Osteocyte (in vitro differentiated cells): Measurements from ENCODE around the gene C1QTNF2. TPM values are rescaled to one million over a fixed set of nuclear protein-coding genes. Genes with fewer than 3 reads are reported as not detected.

Source experiments
- DNase-seq: peaks from one replicate; pipeline ENCODE4 v3.0.0; 2021; ENCODE audit warnings: mixed read lengths; ENCODE audit not compliant: unreplicated experiment; ENCODE audit errors: extremely low spot score
- H3K27ac Mint-ChIP-seq: one replicate; pipeline ENCODE4 v1.8.0; 2021; ENCODE audit warnings: mild to moderate bottlenecking, mixed read lengths; ENCODE audit not compliant: unreplicated experiment
- H3K27me3 Mint-ChIP-seq: one replicate; pipeline ENCODE4 v1.8.0; 2021; ENCODE audit warnings: mixed read lengths; ENCODE audit not compliant: unreplicated experiment
- H3K36me3 Mint-ChIP-seq: one replicate; pipeline ENCODE4 v1.8.0; 2021; ENCODE audit warnings: mixed read lengths; ENCODE audit not compliant: unreplicated experiment
- H3K4me1 Mint-ChIP-seq: one replicate; pipeline ENCODE4 v1.8.0; 2021; ENCODE audit warnings: mixed read lengths; ENCODE audit not compliant: unreplicated experiment
- H3K4me3 Mint-ChIP-seq: one replicate; pipeline ENCODE4 v1.8.0; 2021; ENCODE audit warnings: mild to moderate bottlenecking, moderate library complexity, mixed read lengths; ENCODE audit not compliant: unreplicated experiment
- H3K9me3 Mint-ChIP-seq: one replicate; pipeline ENCODE4 v1.8.0; 2021; ENCODE audit warnings: mixed read lengths; ENCODE audit not compliant: unreplicated experiment
- total RNA-seq: library from RNA; stranded (reverse); gene quantifications from 2 replicates; pipeline ENCODE4 v1.2.1, GENCODE V29; 2021
- TF ChIP-seq, protein P1 (sequence below): fragments of 200-600 bp; sonication (generic); IDR thresholded peaks from 2 replicates; pipeline ENCODE4 v1.5.0; 2021; ENCODE audit warnings: antibody characterized with exemption, mild to moderate bottlenecking, moderate library complexity

The C1QTNF2 gene
- total RNA-seq, 1 donor from 2014 or later, result 0.19 TPM

DNA sequence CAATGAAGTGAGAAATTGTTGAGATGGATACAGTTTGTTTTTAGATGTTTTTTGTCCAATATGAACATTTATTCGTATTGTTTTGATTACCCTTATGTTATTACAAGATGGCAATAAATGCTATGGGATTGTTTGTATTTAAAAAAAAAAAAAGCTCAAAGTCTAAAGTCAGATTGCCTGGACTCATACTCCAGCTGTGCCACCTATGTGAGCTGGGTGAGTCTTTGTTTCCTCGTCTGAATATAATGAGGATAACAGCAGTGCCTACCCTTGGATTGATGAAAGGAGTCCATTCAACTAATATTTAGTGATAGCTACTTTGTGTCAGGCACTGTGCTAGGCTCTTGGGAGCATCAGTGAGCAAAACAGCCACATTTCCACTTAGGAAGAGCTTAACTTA is 43.4 kb downstream of the C1QTNF2 start:
- TF ChIP-seq, protein P1, sequence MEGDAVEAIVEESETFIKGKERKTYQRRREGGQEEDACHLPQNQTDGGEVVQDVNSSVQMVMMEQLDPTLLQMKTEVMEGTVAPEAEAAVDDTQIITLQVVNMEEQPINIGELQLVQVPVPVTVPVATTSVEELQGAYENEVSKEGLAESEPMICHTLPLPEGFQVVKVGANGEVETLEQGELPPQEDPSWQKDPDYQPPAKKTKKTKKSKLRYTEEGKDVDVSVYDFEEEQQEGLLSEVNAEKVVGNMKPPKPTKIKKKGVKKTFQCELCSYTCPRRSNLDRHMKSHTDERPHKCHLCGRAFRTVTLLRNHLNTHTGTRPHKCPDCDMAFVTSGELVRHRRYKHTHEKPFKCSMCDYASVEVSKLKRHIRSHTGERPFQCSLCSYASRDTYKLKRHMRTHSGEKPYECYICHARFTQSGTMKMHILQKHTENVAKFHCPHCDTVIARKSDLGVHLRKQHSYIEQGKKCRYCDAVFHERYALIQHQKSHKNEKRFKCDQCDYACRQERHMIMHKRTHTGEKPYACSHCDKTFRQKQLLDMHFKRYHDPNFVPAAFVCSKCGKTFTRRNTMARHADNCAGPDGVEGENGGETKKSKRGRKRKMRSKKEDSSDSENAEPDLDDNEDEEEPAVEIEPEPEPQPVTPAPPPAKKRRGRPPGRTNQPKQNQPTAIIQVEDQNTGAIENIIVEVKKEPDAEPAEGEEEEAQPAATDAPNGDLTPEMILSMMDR, result no peak
- no peaks in the 10 kb centered on the region for H3K36me3 Mint-ChIP-seq
- DNase-seq, result no peak
- H3K9me3 Mint-ChIP-seq, result no peaks in the 10 kb centered on the region
- H3K27me3 Mint-ChIP-seq, result peaks cover 10% of the 10 kb centered on the region
- H3K4me3 Mint-ChIP-seq, result no peak overlapping the region
- no peak overlapping the region for H3K27ac Mint-ChIP-seq
- no peaks in the 10 kb centered on the region for H3K4me1 Mint-ChIP-seq

DNA sequence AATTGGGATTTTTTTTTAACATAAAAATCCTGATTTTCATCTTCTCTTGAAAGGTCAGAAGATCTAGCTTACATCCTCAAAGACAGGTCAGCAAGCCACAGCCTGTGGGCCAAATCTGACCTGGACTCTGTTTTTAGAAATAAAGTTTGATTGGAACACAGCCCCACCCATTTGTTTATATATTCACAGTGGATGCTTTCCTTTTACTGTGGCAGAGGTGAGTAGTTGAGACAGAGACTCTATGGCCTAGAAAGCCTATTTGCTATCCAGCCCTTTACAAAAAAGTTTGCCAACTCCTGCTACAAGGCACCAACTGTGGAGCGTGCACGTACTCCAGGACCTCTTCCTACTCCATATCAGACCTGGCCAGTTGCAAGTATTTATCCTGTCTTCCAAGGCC is 44.7 kb downstream of the C1QTNF2 start:
- H3K9me3 Mint-ChIP-seq, result no peaks in the 10 kb centered on the region
- TF ChIP-seq, protein P1, result no peak

DNA sequence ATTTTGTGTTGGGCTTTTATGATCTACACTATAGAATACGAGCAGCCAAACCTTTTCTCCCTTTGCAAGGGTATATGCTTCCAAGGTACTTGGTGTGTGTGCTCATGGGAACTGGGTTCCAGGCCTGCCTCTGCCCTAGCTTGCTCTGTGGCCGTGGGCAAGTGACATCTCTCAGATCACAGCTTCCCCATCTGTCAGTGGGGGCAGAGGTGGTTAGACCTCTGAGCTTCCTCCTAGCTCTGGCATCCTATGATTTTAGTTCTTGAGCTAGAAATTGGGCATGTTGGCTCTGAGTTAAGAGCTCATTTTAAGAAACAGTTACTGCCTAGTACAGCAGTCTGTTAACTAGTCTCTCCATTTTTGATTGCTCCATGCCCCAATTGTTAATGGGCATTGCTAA is 45.5 kb downstream of the C1QTNF2 start:
- TF ChIP-seq, protein P1, result no peak
- H3K4me1 Mint-ChIP-seq, result no peaks in the 10 kb centered on the region
- no peak for DNase-seq
- H3K4me3 Mint-ChIP-seq, result no peak overlapping the region
- H3K27me3 Mint-ChIP-seq, result peaks cover 14% of the 10 kb centered on the region
- H3K27ac Mint-ChIP-seq, result no peak overlapping the region
- H3K36me3 Mint-ChIP-seq, result no peaks in the 10 kb centered on the region
- H3K9me3 Mint-ChIP-seq, result no peaks in the 10 kb centered on the region

More for the DNA sequence above, 44.7 kb downstream of the C1QTNF2 start:
- Mint-ChIP-seq H3K4me1 (no peaks in the 10 kb centered on the region), H3K27me3 (peaks cover 12% of the 10 kb centered on the region), H3K27ac (no peak overlapping the region), H3K4me3 (no peak overlapping the region), H3K36me3 (no peaks in the 10 kb centered on the region)
- no peak for DNase-seq

DNA sequence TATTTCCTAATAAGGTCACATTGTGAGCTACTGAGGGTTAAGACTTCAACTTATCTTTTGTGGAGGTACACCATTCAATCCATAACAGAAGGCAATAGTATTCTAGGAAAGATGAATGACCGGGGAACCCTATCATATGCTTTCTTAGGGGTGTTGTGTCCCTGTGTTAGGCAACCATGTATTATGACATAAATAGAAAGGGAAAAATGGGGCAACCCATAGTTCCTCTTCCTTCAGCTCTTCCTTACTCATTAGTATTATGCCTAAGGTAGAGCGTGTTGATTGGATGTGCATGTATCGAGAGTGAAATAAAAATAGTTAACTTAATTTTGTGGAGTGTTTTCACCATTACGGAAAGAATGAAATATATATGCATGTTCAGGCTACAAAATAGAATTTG is 52.0 kb downstream of the C1QTNF2 start:
- H3K27me3 Mint-ChIP-seq, result peaks cover 12% of the 10 kb centered on the region
- H3K4me1 Mint-ChIP-seq, result peaks cover 8% of the 10 kb centered on the region
- TF ChIP-seq, protein P1, result no peak
- no peaks in the 10 kb centered on the region for H3K9me3 Mint-ChIP-seq
- H3K27ac Mint-ChIP-seq, result no peak overlapping the region
- no peak for DNase-seq
- H3K36me3 Mint-ChIP-seq, result no peaks in the 10 kb centered on the region
- no peak overlapping the region for H3K4me3 Mint-ChIP-seq

DNA sequence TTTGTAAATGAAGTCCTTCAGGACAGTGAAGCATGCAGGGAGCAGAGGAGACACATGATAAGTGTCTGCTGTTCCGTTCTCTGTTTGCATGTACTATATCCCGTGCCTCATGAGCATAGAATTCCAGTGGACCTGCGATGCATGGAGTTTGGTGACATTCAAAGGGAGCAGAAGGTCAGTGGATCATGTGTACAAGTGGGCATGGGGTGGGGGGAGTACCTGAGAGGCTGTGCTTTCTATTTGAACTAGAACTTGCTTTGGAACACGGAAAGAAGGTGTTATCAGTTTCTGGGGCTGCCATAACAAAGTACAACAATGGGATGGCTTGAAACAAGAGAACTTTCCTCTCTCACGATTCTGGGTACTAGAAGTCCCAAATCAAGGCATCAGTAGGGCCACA is 53.0 kb downstream of the C1QTNF2 start:
- Mint-ChIP-seq H3K9me3 (no peaks in the 10 kb centered on the region), H3K4me3 (no peak overlapping the region), H3K27ac (no peak overlapping the region), H3K27me3 (peaks cover 14% of the 10 kb centered on the region), H3K36me3 (no peaks in the 10 kb centered on the region), H3K4me1 (peaks cover 10% of the 10 kb centered on the region)
- no peak for DNase-seq
- TF ChIP-seq, protein P1, result no peak
